Fibroblast of villous mesenchyme (primary cell): ENCODE results near the gene FOXM1. TPM values are rescaled to one million over a fixed set of nuclear protein-coding genes. Genes with fewer than 3 reads are reported as not detected.

Experiments used
- DNase-seq: peaks from one replicate; pipeline ENCODE4 v3.0.0-alpha.2; 2010; ENCODE audit warnings: low read depth
- H3K4me3 ChIP-seq: 2 replicates; pipeline ENCODE4 v1.5.1; 2011; ENCODE audit warnings: low read depth, mild to moderate bottlenecking, low read length
- CTCF ChIP-seq: IDR thresholded peaks from 2 replicates; pipeline ENCODE4 v1.5.1; 2012; ENCODE audit warnings: low read depth, mild to moderate bottlenecking, low read length; ENCODE audit not compliant: insufficient read depth
- total RNA-seq: library from RNA; depleted of rRNA; stranded (reverse); fragments of >200 nt; gene quantifications from 2 replicates; pipeline ENCODE4 v1.2.3, GENCODE V29; 2012

The FOXM1 gene
- total RNA-seq, 1 donor = 16.4 TPM

- DNase-seq = no peak
- no peak overlapping the region for H3K4me3 ChIP-seq
- TF ChIP-seq CTCF = no peak
Observed at GRCh38 chr12:2841056-2841650, 35.8 kb downstream of the FOXM1 start.

- H3K4me3 ChIP-seq = no peak overlapping the region
- TF ChIP-seq CTCF = no peak
- DNase-seq = no peak
Observed at GRCh38 chr12:2836574-2836973, 40.4 kb downstream of the FOXM1 start.

GRCh38 chr12:2835691-2836403 is 41.1 kb downstream of the FOXM1 start:
- no peak for DNase-seq
- no peak overlapping the region for H3K4me3 ChIP-seq
- no peak for TF ChIP-seq CTCF

GRCh38 chr12:2834581-2835491 is 42.1 kb downstream of the FOXM1 start, which contains the start of gene NRIP2:
NRIP2 (minus strand) TSS chr12:2835035; CDS start chr12:2834983, 52 bp downstream.
- peak; percentile 22 for TF ChIP-seq CTCF
- peak; percentile 76 for DNase-seq
- no peak within 1 kb of the TSS for H3K4me3 ChIP-seq

GRCh38 chr12:2833810-2834209 is 43.2 kb downstream of the FOXM1 start:
- no peak for TF ChIP-seq CTCF
- no peak overlapping the region for H3K4me3 ChIP-seq
- no peak for DNase-seq

GRCh38 chr12:2833327-2833726 is 43.6 kb downstream of the FOXM1 start:
- no peak overlapping the region for H3K4me3 ChIP-seq
- no peak for DNase-seq
- TF ChIP-seq CTCF = no peak
